COLO829 (cell line): ENCODE measurements around the gene HLTF.

Experiments used
- DNase-seq: peaks from one replicate; pipeline ENCODE4 v3.0.0; 2012; ENCODE audit warnings: low spot score

The HLTF gene

GRCh38 chr3:149089395-149089794 lies 3.1 kb upstream of the HLTF start:
- no peak for DNase-seq

- DNase-seq, result no peak
These were observed 875 bp upstream of the HLTF start for GRCh38 chr3:149087208-149087607.

GRCh38 chr3:149085828-149086231 lies 503 bp downstream of the HLTF start:
- DNase-seq, result peak; percentile 41

GRCh38 chr3:149081772-149082171 lies 4.6 kb downstream of the HLTF start:
- DNase-seq, result no peak

- DNase-seq, result no peak
These were observed 5.6 kb downstream of the HLTF start for GRCh38 chr3:149080699-149081091.

GRCh38 chr3:149080011-149080698 lies 6.2 kb downstream of the HLTF start:
- DNase-seq, result no peak

GRCh38 chr3:149077628-149078027 lies 8.7 kb downstream of the HLTF start:
- no peak for DNase-seq

- no peak for DNase-seq
These were observed 18.4 kb downstream of the HLTF start for GRCh38 chr3:149067883-149068282.

GRCh38 chr3:149061776-149062175 lies 24.6 kb downstream of the HLTF start:
- no peak for DNase-seq

- no peak for DNase-seq
These were observed 27.7 kb downstream of the HLTF start for GRCh38 chr3:149058602-149059001.

GRCh38 chr3:149058198-149058597 lies 28.1 kb downstream of the HLTF start:
- no peak for DNase-seq

GRCh38 chr3:149055575-149055974 lies 30.8 kb downstream of the HLTF start:
- DNase-seq, result no peak

GRCh38 chr3:149044339-149045083 lies 41.8 kb downstream of the HLTF start:
- no peak for DNase-seq

GRCh38 chr3:149042789-149043386 lies 43.4 kb downstream of the HLTF start:
- peak; percentile 27 for DNase-seq

GRCh38 chr3:149038322-149038721 lies 48.0 kb downstream of the HLTF start:
- no peak for DNase-seq

- DNase-seq, result no peak
These were observed 48.6 kb downstream of the HLTF start for GRCh38 chr3:149037684-149038083.

GRCh38 chr3:149031096-149031495 lies 55.2 kb downstream of the HLTF start:
- no peak for DNase-seq

GRCh38 chr3:149026718-149027117 lies 59.6 kb downstream of the HLTF start:
- no peak for DNase-seq

- no peak for DNase-seq
These were observed 62.4 kb downstream of the HLTF start for GRCh38 chr3:149023951-149024350.

- no peak for DNase-seq
These were observed 64.5 kb downstream of the HLTF start for GRCh38 chr3:149021830-149022229.

GRCh38 chr3:149020839-149021252 lies 65.5 kb downstream of the HLTF start:
- no peak for DNase-seq

- no peak for DNase-seq
These were observed 66.0 kb downstream of the HLTF start for GRCh38 chr3:149020196-149020838.

- no peak for DNase-seq
These were observed 66.8 kb downstream of the HLTF start for GRCh38 chr3:149019580-149019979.
